Pancreas (tissue), 10 donors: ENCODE measurements around the gene CRADD. TPM values are rescaled to one million over a fixed set of nuclear protein-coding genes. Genes with fewer than 3 reads are reported as not detected.
A peak's percentile ranks its signal among the peaks of the same experiment; 100 is the strongest.

Experiments used
- ATAC-seq, 4 donors: fragments of 200-7000 bp; cut with Tn5 transposase; one replicate each; pipeline versions ENCODE4 v1.8.0 to v1.9.1; 2020; ENCODE audit warnings: mild to moderate bottlenecking in 4 of 4, moderate library complexity in 4 of 4
- DNase-seq, 6 donors: peaks; one replicate each; pipeline ENCODE4 v3.0.0-alpha.2; 2020
- FAIRE-seq: peaks from 2 replicates; lab custom pipeline; 2012; peaks lifted over from hg19 to GRCh38; lab: Jason Lieb, UNC
- H3K27ac ChIP-seq, 4 donors: fragments of 200-600 bp; sonication (generic); 1 replicate in 3 of 4; 2 replicates in 1 of 4; pipeline versions ENCODE4 v1.5.0 to v1.8.0; 2020
- H3K27me3 ChIP-seq, 4 donors: fragments of 200-600 bp; one replicate each; pipeline ENCODE4 v1.8.0; 2021
- H3K36me3 ChIP-seq, 3 donors: fragments of 200-600 bp; sonication (generic) in 1 of 3; one replicate each; pipeline versions ENCODE4 v1.5.0 to v1.8.0; 2020 to 2021
- H3K4me1 ChIP-seq, 3 donors: fragments of 200-600 bp; one replicate each; pipeline ENCODE4 v1.8.0; 2021
- H3K4me3 ChIP-seq, 4 donors: fragments of 200-600 bp; sonication (generic) in 2 of 4; one replicate each; pipeline versions ENCODE4 v1.5.0 to v1.8.0; 2020 to 2021
- H3K9me3 ChIP-seq, 4 donors: fragments of 200-600 bp; one replicate each; pipeline ENCODE4 v1.8.0; 2021
- CTCF ChIP-seq, 4 donors: fragments of 200-600 bp; sonication (generic) in 3 of 4; IDR thresholded peaks; one replicate each; pipeline versions ENCODE4 v1.5.0 to v1.8.0; 2021; ENCODE audit warnings: antibody characterized with exemption in 4 of 4
- WGBS, 2 donors: extraction: QIAGEN DNeasy Blood & Tissue Kit; methylation state at CpG; one replicate each; pipeline ENCODE4 v1.1.7; 2013; 5-methylcytosine and 5-hydroxymethylcytosine counted together
- intact Hi-C, 3 donors: fragments of 100-400 bp; cut with DNase I; formaldehyde crosslinking; loops; one replicate each; pipeline versions ENCODE4 v1.11.1 to v1.14.2; 2022
- polyA plus RNA-seq, 2 donors: library from polyadenylated mRNA; stranded (reverse); fragments of 200-250 nt; gene quantifications; one replicate each; pipeline ENCODE4 v1.2.3, GENCODE V29; 2013
- total RNA-seq, 6 donors: library from RNA; stranded (reverse); fragmentation: NEBNext Ultra II Directional in 4 of 6; extraction: Animal tissue kit (Norgen Biotek cat#: 25700) in 4 of 6; gene quantifications; one replicate each; pipeline versions ENCODE4 v1.2.1 to v1.2.4, GENCODE V29; 2021 to 2023
- donor health status: healthy with polysubstance abuse.
- donor health status: DM: no; HTN: no; CAD: no; lungs with moderate emphysema.
- donor health status: DM: no; HTN: no; CAD: no.
- donor health status: control.
- donor health status: control.
- donor health status: Bipolar disorder and iron deficiency.
- donor health status: DM: yes; HTN: yes; CAD: no.
- donor health status: DM: no; HTN: no; CAD: no.
- donor health status: DM: no; HTN: no; CAD: no.
- donor health status: DM: yes; HTN: yes; CAD: no.

Gene CRADD
- total and polyA plus RNA-seq, 8 donors, result 5.3 to 12.3 (median 9.2) TPM

GRCh38 chr12:93743999-93744689 lies 67.0 kb downstream of the CRADD start:
- intact Hi-C loops, result no loop called here
- ATAC-seq (no peak), DNase-seq (no peak), FAIRE-seq (no peak)
- Histone ChIP-seq H3K4me3 (no peak overlapping the region), H3K27ac (no peak overlapping the region), H3K4me1 (peaks cover 4 to 16% (median 4%) of the 10 kb centered on the region in 3 donors), H3K36me3 (no peaks in the 10 kb centered on the region), H3K9me3 (no peaks in the 10 kb centered on the region), H3K27me3 (no peaks in the 10 kb centered on the region)
- 92 to 95% methylated on average over 4 of the region's 4 CpGs for WGBS, 2 donors
- no peak for TF ChIP-seq CTCF (IDR thresholded peaks at IDR 0.05)

GRCh38 chr12:93745286-93745685 lies 68.1 kb downstream of the CRADD start:
- Histone ChIP-seq H3K4me1 (peaks cover 3 to 7% (median 4%) of the 10 kb centered on the region in 3 donors), H3K9me3 (no peaks in the 10 kb centered on the region), H3K27me3 (no peaks in the 10 kb centered on the region), H3K4me3 (no peak overlapping the region), H3K27ac (no peak overlapping the region), H3K36me3 (no peaks in the 10 kb centered on the region)
- DNase-seq (no peak), FAIRE-seq (no peak), ATAC-seq (no peak)
- 81 to 85% methylated on average over 2 of the region's 2 CpGs for WGBS, 2 donors
- intact Hi-C loops, result no loop called here
- no peak for TF ChIP-seq CTCF (IDR thresholded peaks at IDR 0.05)

GRCh38 chr12:93746572-93747168 lies 69.5 kb downstream of the CRADD start:
- H3K9me3 ChIP-seq, result no peaks in the 10 kb centered on the region
- no peak overlapping the region for H3K4me3 ChIP-seq
- FAIRE-seq (no peak), DNase-seq (no peak), ATAC-seq (no peak)
- H3K27ac ChIP-seq, result no peak overlapping the region
- H3K27me3 ChIP-seq, result no peaks in the 10 kb centered on the region
- peaks cover 0 to 6% (median 4%) of the 10 kb centered on the region in 3 donors for H3K4me1 ChIP-seq
- TF ChIP-seq CTCF (IDR thresholded peaks at IDR 0.05), result no peak
- intact Hi-C loops, result no loop called here
- no peaks in the 10 kb centered on the region for H3K36me3 ChIP-seq
- WGBS, 2 donors, result 49 to 66% methylated on average over 4 of the region's 4 CpGs

DNA sequence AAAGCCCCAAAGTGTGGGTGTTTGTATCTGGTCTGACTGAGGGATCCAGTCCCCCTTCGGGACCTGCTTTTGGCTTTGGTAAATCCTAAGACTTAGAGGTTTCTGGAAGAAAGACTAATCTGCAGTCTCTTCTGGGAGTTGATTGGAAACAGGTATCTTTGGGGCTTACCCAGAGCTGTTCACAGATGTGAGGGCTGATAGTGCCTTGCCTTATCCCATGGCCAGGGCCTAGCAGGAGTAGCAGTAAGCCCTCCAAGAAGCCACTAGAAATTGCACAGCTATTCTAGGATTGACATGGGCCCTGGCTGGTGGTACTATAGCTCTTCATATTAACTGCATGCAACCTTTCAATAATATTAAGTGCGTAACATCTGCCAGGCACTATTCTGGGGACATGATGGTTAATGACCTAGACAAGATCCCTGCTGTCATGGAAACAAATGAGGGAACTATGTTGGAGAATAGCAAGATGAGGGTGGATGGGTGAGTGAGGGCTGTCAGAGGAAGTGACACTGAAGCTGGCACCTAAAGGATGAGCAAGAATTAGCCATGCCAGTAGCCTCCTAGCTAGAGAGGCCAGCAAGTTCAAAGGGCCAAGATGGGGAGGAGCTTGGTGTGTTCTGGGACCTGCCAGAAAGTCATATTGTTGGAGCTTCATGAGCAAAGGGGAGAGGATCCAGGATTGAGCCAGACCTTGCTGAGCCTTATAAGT lies 71.7 kb downstream of the CRADD start:
- FAIRE-seq, result no peak
- peaks cover 0 to 4% (median 0%) of the 10 kb centered on the region in 3 donors for H3K4me1 ChIP-seq
- WGBS, 2 donors, result 94 to 99% methylated on average over 2 of the region's 2 CpGs
- H3K27ac ChIP-seq, result no peak overlapping the region
- H3K4me3 ChIP-seq, result no peak overlapping the region
- no peak for TF ChIP-seq CTCF (IDR thresholded peaks at IDR 0.05)
- no peaks in the 10 kb centered on the region for H3K9me3 ChIP-seq
- no peak for DNase-seq
- ATAC-seq, result peak in 2 of 4 donors; percentile 35 to 49
- H3K27me3 ChIP-seq, result no peaks in the 10 kb centered on the region
- no peaks in the 10 kb centered on the region for H3K36me3 ChIP-seq
- intact Hi-C loops, result no loop called here
